AG04450 (cell line): ENCODE data around the gene SKI. TPM values are rescaled to one million over a fixed set of nuclear protein-coding genes. Genes with fewer than 3 reads are reported as not detected.

Source experiments
- CTCF ChIA-PET: fragments of 300-600, 350-600 bp; formaldehyde crosslinking; extraction: SDS; loops from one replicate; lab custom pipeline; 2022; ENCODE audit warnings: antibody characterized with exemption, inconsistent platforms; lab: Charles Lee
- POLR2A ChIA-PET: fragments of 350-600 bp; formaldehyde crosslinking; extraction: SDS; loops from one replicate; lab custom pipeline; 2021; ENCODE audit warnings: antibody characterized with exemption, inconsistent platforms; lab: Yijun Ruan, JAX
- DNase-seq: peaks from one replicate; pipeline ENCODE4 v3.0.0-alpha.2; 2011; ENCODE audit warnings: low read depth, low spot score
- H3K27ac ChIP-seq: one replicate; pipeline ENCODE4 v1.5.1; 2012; ENCODE audit warnings: low read depth, low read length, control low read depth
- H3K27me3 ChIP-seq: one replicate; pipeline ENCODE4 v1.6.0; 2012; ENCODE audit warnings: low read length; ENCODE audit not compliant: control insufficient read depth, insufficient read depth
- H3K4me3 ChIP-seq: 2 replicates; pipeline ENCODE4 v1.5.1; 2011; ENCODE audit warnings: mild to moderate bottlenecking, low read depth, low read length, control low read depth
- H3K9me3 ChIP-seq: 2 replicates; pipeline ENCODE4 v1.5.1; 2012; ENCODE audit warnings: low read length; ENCODE audit not compliant: control insufficient read depth, insufficient read depth
- polyA plus RNA-seq: library from polyadenylated mRNA; depleted of rRNA; stranded (reverse); fragments of >200 nt; gene quantifications from 2 replicates; pipeline ENCODE4 v1.2.3, GENCODE V29; 2011
- TF ChIP-seq, protein P1 (sequence below): IDR thresholded peaks from 2 replicates; pipeline ENCODE4 v1.5.1; 2011; ENCODE audit warnings: low read depth, low read length, control low read depth, inconsistent platforms

The SKI gene
- polyA plus RNA-seq, 1 experiment, result 6.7 TPM

DNA sequence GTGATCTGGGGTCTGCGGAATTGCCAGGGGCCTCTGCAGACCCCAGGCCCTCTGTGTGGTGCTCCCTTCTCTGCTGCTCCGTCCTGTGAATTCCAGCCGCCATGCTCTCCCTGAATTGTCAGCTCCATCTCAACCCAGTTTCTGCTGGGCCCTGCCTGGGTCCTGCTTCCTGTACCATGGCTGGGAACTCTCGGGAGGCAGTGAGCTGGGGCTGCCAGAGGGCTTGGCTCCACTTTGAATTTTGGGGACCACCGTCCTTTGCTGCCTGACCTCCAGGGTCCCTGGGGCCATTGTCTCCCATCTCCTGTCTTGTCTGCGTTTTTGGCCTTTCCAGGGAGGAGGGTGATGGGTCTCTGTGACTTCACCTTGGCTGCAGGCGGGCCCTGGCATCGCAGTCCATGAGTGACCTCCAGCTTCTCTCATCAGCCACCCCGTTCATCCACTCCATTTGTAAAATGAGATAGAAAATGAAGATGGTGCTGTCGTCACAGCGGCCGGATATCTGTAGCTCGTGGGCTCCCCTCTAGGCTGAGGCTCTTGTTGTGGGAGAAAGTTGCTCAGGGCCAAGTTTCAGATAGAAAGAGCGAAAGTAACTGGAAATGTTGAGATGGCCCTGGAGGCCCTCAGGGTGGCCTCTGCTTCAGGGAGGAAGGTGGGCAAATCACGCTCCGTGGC lies 38.3 kb downstream of the SKI start:
- no peak overlapping the region for H3K4me3 ChIP-seq
- TF ChIP-seq, protein P1, sequence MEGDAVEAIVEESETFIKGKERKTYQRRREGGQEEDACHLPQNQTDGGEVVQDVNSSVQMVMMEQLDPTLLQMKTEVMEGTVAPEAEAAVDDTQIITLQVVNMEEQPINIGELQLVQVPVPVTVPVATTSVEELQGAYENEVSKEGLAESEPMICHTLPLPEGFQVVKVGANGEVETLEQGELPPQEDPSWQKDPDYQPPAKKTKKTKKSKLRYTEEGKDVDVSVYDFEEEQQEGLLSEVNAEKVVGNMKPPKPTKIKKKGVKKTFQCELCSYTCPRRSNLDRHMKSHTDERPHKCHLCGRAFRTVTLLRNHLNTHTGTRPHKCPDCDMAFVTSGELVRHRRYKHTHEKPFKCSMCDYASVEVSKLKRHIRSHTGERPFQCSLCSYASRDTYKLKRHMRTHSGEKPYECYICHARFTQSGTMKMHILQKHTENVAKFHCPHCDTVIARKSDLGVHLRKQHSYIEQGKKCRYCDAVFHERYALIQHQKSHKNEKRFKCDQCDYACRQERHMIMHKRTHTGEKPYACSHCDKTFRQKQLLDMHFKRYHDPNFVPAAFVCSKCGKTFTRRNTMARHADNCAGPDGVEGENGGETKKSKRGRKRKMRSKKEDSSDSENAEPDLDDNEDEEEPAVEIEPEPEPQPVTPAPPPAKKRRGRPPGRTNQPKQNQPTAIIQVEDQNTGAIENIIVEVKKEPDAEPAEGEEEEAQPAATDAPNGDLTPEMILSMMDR, result no peak
- H3K9me3 ChIP-seq, result peaks cover 5% of the 10 kb centered on the region; the same call in 1 of the 2 replicates
- no peak for DNase-seq
- ChIA-PET CTCF (no interaction called here), POLR2A (no interaction called here)
- H3K27ac ChIP-seq, result no peak overlapping the region
- H3K27me3 ChIP-seq, result no peaks in the 10 kb centered on the region

DNA sequence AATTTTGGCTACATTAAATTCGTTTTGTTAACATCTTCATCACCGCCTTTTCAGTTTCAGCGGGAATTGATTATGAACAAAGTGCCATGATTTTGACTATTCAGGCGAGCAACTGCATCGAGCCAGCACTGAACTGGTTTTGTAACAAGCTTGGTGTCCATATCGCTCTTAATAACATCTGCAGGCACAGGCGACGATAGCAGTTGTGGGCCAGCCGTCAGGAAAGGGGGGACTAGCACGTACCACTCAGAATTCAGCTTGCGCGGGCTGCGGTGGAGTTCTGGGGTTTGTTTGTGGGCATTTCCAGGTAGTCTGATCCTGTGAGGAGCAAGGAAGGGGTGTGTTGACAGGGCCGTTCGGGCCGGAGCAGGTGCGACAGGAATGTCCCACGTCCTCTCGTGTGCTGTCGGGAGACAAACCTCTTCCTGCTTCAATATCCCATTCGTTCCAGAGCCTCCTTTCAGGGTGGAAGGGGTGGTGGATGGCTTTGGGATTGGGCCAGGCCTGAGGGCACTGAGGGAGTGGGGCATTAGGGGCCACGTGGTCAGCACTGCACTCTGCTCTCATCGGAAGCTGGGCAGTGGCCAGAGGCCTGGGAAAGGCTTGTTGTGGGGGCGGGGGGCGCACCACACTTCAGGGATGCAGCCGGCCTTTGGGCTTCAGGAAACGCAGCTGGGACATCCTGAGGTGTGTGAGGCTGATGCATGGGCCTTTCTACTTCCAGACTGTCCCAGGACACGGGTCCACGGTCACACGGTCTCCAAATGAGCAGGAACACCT lies 39.1 kb downstream of the SKI start:
- no peak for DNase-seq
- Histone ChIP-seq H3K4me3 (no peak overlapping the region), H3K9me3 (peaks cover 5% of the 10 kb centered on the region; the same call in 1 of the 2 replicates), H3K27ac (peak overlapping the region; percentile 21), H3K27me3 (no peaks in the 10 kb centered on the region)
- CTCF ChIA-PET, result no interaction called here
- TF ChIP-seq, protein P1, result no peak
- POLR2A ChIA-PET, result interaction anchor here (0.8 kb wide), 1 partner anchor 38 kb away, joined by 3 read pairs; no protein-coding TSS in a partner anchor

DNA sequence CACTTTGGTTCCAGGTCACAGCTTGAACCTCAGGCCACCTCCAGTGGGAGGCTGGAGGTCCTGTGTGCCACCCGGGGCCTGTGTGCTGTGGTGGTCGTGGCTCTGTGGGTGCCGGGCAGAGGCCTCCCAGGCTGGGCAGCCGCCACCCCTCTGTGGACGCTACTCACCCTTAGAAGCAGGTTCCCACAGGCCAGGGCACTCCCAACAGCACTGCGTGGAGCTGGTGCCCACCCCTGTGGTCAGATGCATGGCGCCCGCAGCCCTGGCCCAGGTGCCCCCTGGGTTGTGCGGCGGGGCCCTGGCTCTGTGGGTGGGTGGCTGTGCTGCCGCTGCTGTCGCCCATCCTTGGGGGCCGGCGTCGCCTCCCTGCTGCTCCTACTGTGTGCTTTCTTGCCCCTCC lies 39.7 kb downstream of the SKI start:
- POLR2A ChIA-PET, result interaction anchor here (0.8 kb wide), 1 partner anchor 38 kb away, joined by 3 read pairs; no protein-coding TSS in a partner anchor
- Histone ChIP-seq H3K9me3 (peaks cover 5% of the 10 kb centered on the region; the same call in 1 of the 2 replicates), H3K4me3 (no peak overlapping the region), H3K27me3 (no peaks in the 10 kb centered on the region), H3K27ac (peak overlapping the region; percentile 21)
- no peak for DNase-seq
- CTCF ChIA-PET, result no interaction called here
- TF ChIP-seq, protein P1, result no peak

DNA sequence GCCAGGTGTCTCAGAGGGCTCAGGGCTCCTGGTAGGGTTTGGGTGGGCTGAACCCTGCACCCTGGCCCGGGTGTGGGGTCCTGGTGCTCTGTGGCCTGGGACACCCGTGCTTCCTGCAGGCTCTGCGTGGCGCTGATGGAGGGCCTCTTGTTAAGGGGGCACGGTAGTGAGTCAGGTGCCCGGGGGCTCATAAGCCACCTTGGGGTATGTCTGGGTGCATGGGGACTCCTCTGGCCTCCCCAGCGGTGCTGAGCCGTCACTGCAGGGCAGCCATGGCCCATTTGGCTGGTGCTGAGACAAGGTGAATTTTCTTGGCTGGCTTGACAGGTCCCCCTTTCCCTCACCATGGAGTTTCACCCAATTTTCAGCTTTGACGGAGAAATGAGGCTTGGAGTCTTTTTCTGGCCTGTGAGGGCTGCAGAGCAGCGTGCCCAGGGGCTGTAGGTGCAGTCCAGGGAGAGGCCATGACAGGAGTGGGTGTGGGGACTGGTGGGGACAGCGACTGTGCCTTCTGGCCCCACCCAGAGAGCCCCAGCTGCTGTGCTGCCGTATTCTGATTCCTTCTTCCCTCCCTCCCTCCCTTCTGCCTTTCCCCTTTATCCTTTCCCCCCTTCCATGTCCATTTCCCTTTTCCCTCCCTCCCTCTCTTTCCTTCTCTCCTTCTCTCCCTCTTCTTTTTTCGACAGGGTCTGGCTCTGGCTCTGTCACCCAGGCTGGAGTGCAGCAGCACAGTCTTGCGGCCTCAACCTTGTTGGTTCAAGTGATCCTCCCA lies 40.4 kb downstream of the SKI start:
- POLR2A ChIA-PET, result interaction anchor here (0.8 kb wide), 1 partner anchor 39 kb away, joined by 3 read pairs; no protein-coding TSS in a partner anchor
- no peak for DNase-seq

More for the DNA sequence above, 40.4 kb downstream of the SKI start:
- CTCF ChIA-PET, result no interaction called here
- Histone ChIP-seq H3K9me3 (peaks cover 5% of the 10 kb centered on the region; the same call in 1 of the 2 replicates), H3K27ac (no peak overlapping the region), H3K4me3 (no peak overlapping the region), H3K27me3 (no peaks in the 10 kb centered on the region)
- TF ChIP-seq, protein P1, result no peak
